ENCODE results near the gene PIK3CD. TPM values are rescaled to one million over a fixed set of nuclear protein-coding genes. Genes with fewer than 3 reads are reported as not detected.
A peak's percentile ranks its signal among the peaks of the same experiment; 100 is the strongest.

PIK3CD gene
- total RNA-seq (1 to 10 TPM; 4.9 to 6.6 TPM), polyA plus RNA-seq (ENCODE audit: insufficient read length in 2 of 2) (1 to 10 TPM; 9.2 to 9.6 TPM)
- long read RNA-seq, donor 1, partial matches to known transcripts = 80 of 159 reads
- long read RNA-seq, donor 1, other reads (novel, unspliced or antisense) = 79 of 159 reads
- long read RNA-seq, donor 2, partial matches to known transcripts = 41 of 58 reads
- long read RNA-seq, donor 2, other reads (novel, unspliced or antisense) = 17 of 58 reads
- long read RNA-seq, donor 3 = 0 reads
- long read RNA-seq, donor 4, partial matches to known transcripts = 5 of 5 reads
- long read RNA-seq, donor 4, other reads (novel, unspliced or antisense) = 0 of 5 reads

- H3K27me3 ChIP-seq (ENCODE audit: control insufficient read depth, insufficient read depth, low read length) = peaks cover 41% of the 10 kb centered on the region
- under 1% methylated on average over 94 of the region's 94 CpGs for WGBS (ENCODE audit: insufficient coverage)
Observed at GRCh38 chr1:9651565-9652378, at the start of gene PIK3CD. TSS of gene PIK3CD (plus strand) at chr1:9651731. CDS start at chr1:9710456, 58,725 bp downstream.

GRCh38 chr1:9601942-9602793 is 49.4 kb upstream of the PIK3CD start:
- 94% methylated on average over 26 of the region's 26 CpGs for WGBS (ENCODE audit: insufficient coverage)
- Histone ChIP-seq H3K9me3 (ENCODE audit: control insufficient read depth, insufficient read depth, low read length) (no peaks in the 10 kb centered on the region), H3K4me1 (ENCODE audit: control insufficient read depth, insufficient read depth, low read length) (peaks cover 15% of the 10 kb centered on the region), H3K4me3 (ENCODE audit: low read depth, low read length) (no peak overlapping the region), H3K27me3 (ENCODE audit: control insufficient read depth, insufficient read depth, low read length) (no peaks in the 10 kb centered on the region), H3K36me3 (ENCODE audit: control insufficient read depth, insufficient read depth, low read length) (peaks cover 98% of the 10 kb centered on the region), H3K27ac (ENCODE audit: low read depth, low read length) (no peak overlapping the region)
- DNase-seq (ENCODE audit: low read depth in 4 of 6, low spot score in 6 of 6) = no peak

More at GRCh38 chr1:9651565-9652378, at the start of gene PIK3CD:
- Histone ChIP-seq H3K27ac (ENCODE audit: low read depth, low read length) (no peak within 1 kb of the TSS), H3K9me3 (ENCODE audit: control insufficient read depth, insufficient read depth, low read length) (no peaks in the 10 kb centered on the region), H3K4me3 (ENCODE audit: low read depth, low read length) (peak within 1 kb of the TSS; percentile 2), H3K36me3 (ENCODE audit: control insufficient read depth, insufficient read depth, low read length) (no peaks in the 10 kb centered on the region), H3K4me1 (ENCODE audit: control insufficient read depth, insufficient read depth, low read length) (peaks cover 12% of the 10 kb centered on the region)
- DNase-seq (ENCODE audit: low read depth in 4 of 6, low spot score in 6 of 6) = peak in 3 of 6 donors; percentile 26 to 79 (median 76)

GRCh38 chr1:9602794-9603167 is 48.8 kb upstream of the PIK3CD start:
- Histone ChIP-seq H3K4me3 (ENCODE audit: low read depth, low read length) (no peak overlapping the region), H3K36me3 (ENCODE audit: control insufficient read depth, insufficient read depth, low read length) (peaks cover 98% of the 10 kb centered on the region), H3K27ac (ENCODE audit: low read depth, low read length) (no peak overlapping the region), H3K9me3 (ENCODE audit: control insufficient read depth, insufficient read depth, low read length) (no peaks in the 10 kb centered on the region), H3K27me3 (ENCODE audit: control insufficient read depth, insufficient read depth, low read length) (no peaks in the 10 kb centered on the region), H3K4me1 (ENCODE audit: control insufficient read depth, insufficient read depth, low read length) (peaks cover 21% of the 10 kb centered on the region)
- WGBS (ENCODE audit: insufficient coverage) = 95% methylated on average over 9 of the region's 9 CpGs
- no peak for DNase-seq (ENCODE audit: low read depth in 4 of 6, low spot score in 6 of 6)

- H3K4me1 ChIP-seq (ENCODE audit: control insufficient read depth, insufficient read depth, low read length) = peaks cover 22% of the 10 kb centered on the region
- H3K9me3 ChIP-seq (ENCODE audit: control insufficient read depth, insufficient read depth, low read length) = no peaks in the 10 kb centered on the region
- H3K4me3 ChIP-seq (ENCODE audit: low read depth, low read length) = no peak overlapping the region
- no peak for DNase-seq (ENCODE audit: low read depth in 4 of 6, low spot score in 6 of 6)
- H3K27ac ChIP-seq (ENCODE audit: low read depth, low read length) = peak overlapping the region; percentile 21
- 91% methylated on average over 14 of the region's 14 CpGs for WGBS (ENCODE audit: insufficient coverage)
- no peaks in the 10 kb centered on the region for H3K27me3 ChIP-seq (ENCODE audit: control insufficient read depth, insufficient read depth, low read length)
- peaks cover 98% of the 10 kb centered on the region for H3K36me3 ChIP-seq (ENCODE audit: control insufficient read depth, insufficient read depth, low read length)
Observed at GRCh38 chr1:9603307-9603706, 48.2 kb upstream of the PIK3CD start.

GRCh38 chr1:9603766-9604753 is 47.5 kb upstream of the PIK3CD start:
- Histone ChIP-seq H3K27ac (ENCODE audit: low read depth, low read length) (peak overlapping the region; percentile 21), H3K9me3 (ENCODE audit: control insufficient read depth, insufficient read depth, low read length) (no peaks in the 10 kb centered on the region), H3K27me3 (ENCODE audit: control insufficient read depth, insufficient read depth, low read length) (no peaks in the 10 kb centered on the region), H3K36me3 (ENCODE audit: control insufficient read depth, insufficient read depth, low read length) (peaks cover 100% of the 10 kb centered on the region), H3K4me3 (ENCODE audit: low read depth, low read length) (no peak overlapping the region), H3K4me1 (ENCODE audit: control insufficient read depth, insufficient read depth, low read length) (peaks cover 22% of the 10 kb centered on the region)
- 81% methylated on average over 29 of the region's 42 CpGs for WGBS (ENCODE audit: insufficient coverage)
- DNase-seq (ENCODE audit: low read depth in 4 of 6, low spot score in 6 of 6) = peak in 1 of 6 donors; percentile 91

GRCh38 chr1:9604836-9605235 is 46.7 kb upstream of the PIK3CD start:
- peaks cover 22% of the 10 kb centered on the region for H3K4me1 ChIP-seq (ENCODE audit: control insufficient read depth, insufficient read depth, low read length)
- no peaks in the 10 kb centered on the region for H3K9me3 ChIP-seq (ENCODE audit: control insufficient read depth, insufficient read depth, low read length)
- H3K36me3 ChIP-seq (ENCODE audit: control insufficient read depth, insufficient read depth, low read length) = peaks cover 100% of the 10 kb centered on the region
- H3K27me3 ChIP-seq (ENCODE audit: control insufficient read depth, insufficient read depth, low read length) = no peaks in the 10 kb centered on the region
- H3K4me3 ChIP-seq (ENCODE audit: low read depth, low read length) = no peak overlapping the region
- no peak overlapping the region for H3K27ac ChIP-seq (ENCODE audit: low read depth, low read length)
- peak in 1 of 6 donors; percentile 43 for DNase-seq (ENCODE audit: low read depth in 4 of 6, low spot score in 6 of 6)
- WGBS (ENCODE audit: insufficient coverage) = 59% methylated on average over 4 of the region's 15 CpGs

- H3K27ac ChIP-seq (ENCODE audit: low read depth, low read length) = no peak overlapping the region
- H3K9me3 ChIP-seq (ENCODE audit: control insufficient read depth, insufficient read depth, low read length) = no peaks in the 10 kb centered on the region
- WGBS (ENCODE audit: insufficient coverage) = 98% methylated on average over 11 of the region's 14 CpGs
- no peaks in the 10 kb centered on the region for H3K27me3 ChIP-seq (ENCODE audit: control insufficient read depth, insufficient read depth, low read length)
- DNase-seq (ENCODE audit: low read depth in 4 of 6, low spot score in 6 of 6) = no peak
- H3K36me3 ChIP-seq (ENCODE audit: control insufficient read depth, insufficient read depth, low read length) = peaks cover 99% of the 10 kb centered on the region
- peaks cover 22% of the 10 kb centered on the region for H3K4me1 ChIP-seq (ENCODE audit: control insufficient read depth, insufficient read depth, low read length)
- no peak overlapping the region for H3K4me3 ChIP-seq (ENCODE audit: low read depth, low read length)
Observed at GRCh38 chr1:9605946-9606455, 45.5 kb upstream of the PIK3CD start.

GRCh38 chr1:9606458-9606857 is 45.1 kb upstream of the PIK3CD start:
- no peaks in the 10 kb centered on the region for H3K27me3 ChIP-seq (ENCODE audit: control insufficient read depth, insufficient read depth, low read length)
- peaks cover 22% of the 10 kb centered on the region for H3K4me1 ChIP-seq (ENCODE audit: control insufficient read depth, insufficient read depth, low read length)
- peaks cover 99% of the 10 kb centered on the region for H3K36me3 ChIP-seq (ENCODE audit: control insufficient read depth, insufficient read depth, low read length)
- WGBS (ENCODE audit: insufficient coverage) = 73% methylated on average over 21 of the region's 21 CpGs
- H3K9me3 ChIP-seq (ENCODE audit: control insufficient read depth, insufficient read depth, low read length) = no peaks in the 10 kb centered on the region
- peak in 1 of 6 donors; percentile 32 for DNase-seq (ENCODE audit: low read depth in 4 of 6, low spot score in 6 of 6)
- no peak overlapping the region for H3K4me3 ChIP-seq (ENCODE audit: low read depth, low read length)
- no peak overlapping the region for H3K27ac ChIP-seq (ENCODE audit: low read depth, low read length)
